NCI-H446 (cell line): ENCODE results near the gene VTI1A.
"Not testable (repeated sequence)": the region's sequence is repeated elsewhere in the genome, so short reads cannot be mapped to it uniquely, and the experiment has no call there.

Experiments used
- DNase-seq, 2 experiments: peaks; one replicate each; lab custom pipeline; 2025; lab: John Stamatoyannopoulos, UW

The VTI1A gene

GRCh38 chr10:112446855-112447619 is at the start of gene VTI1A, which contains the start of gene ZDHHC6:
Gene VTI1A, plus strand, starts transcription at chr10:112447215. Its CDS starts 159 bp downstream, at chr10:112447374.
Gene ZDHHC6, minus strand, starts transcription at chr10:112446914. Its CDS starts 1,478 bp downstream, at chr10:112445436.
- peak; percentile 67 to 68 for DNase-seq

- DNase-seq = no peak
These were observed 49.4 kb upstream of the VTI1A start for GRCh38 chr10:112397592-112397991.

GRCh38 chr10:112402917-112403316 is 44.1 kb upstream of the VTI1A start:
- no peak for DNase-seq

- no peak for DNase-seq
These were observed 42.4 kb upstream of the VTI1A start for GRCh38 chr10:112404617-112405016.

GRCh38 chr10:112406806-112407205 is 40.2 kb upstream of the VTI1A start:
- DNase-seq = not testable (repeated sequence)

- DNase-seq = no peak
These were observed 39.3 kb upstream of the VTI1A start for GRCh38 chr10:112407696-112408095.

- no peak for DNase-seq
These were observed 37.7 kb upstream of the VTI1A start for GRCh38 chr10:112409299-112409698.

GRCh38 chr10:112409755-112410154 is 37.3 kb upstream of the VTI1A start:
- DNase-seq = no peak

- no peak for DNase-seq
These were observed 34.3 kb upstream of the VTI1A start for GRCh38 chr10:112412696-112413095.

GRCh38 chr10:112421731-112422130 is 25.3 kb upstream of the VTI1A start:
- DNase-seq = no peak

- no peak for DNase-seq
These were observed 22.4 kb upstream of the VTI1A start for GRCh38 chr10:112424651-112425050.

- peak in 1 of 2 experiments; percentile 46 for DNase-seq
These were observed 20.9 kb upstream of the VTI1A start for GRCh38 chr10:112426111-112426510.

GRCh38 chr10:112429147-112429546 is 17.9 kb upstream of the VTI1A start:
- no peak for DNase-seq

- no peak for DNase-seq
These were observed 17.3 kb upstream of the VTI1A start for GRCh38 chr10:112429654-112430230.

- no peak for DNase-seq
These were observed 13.9 kb upstream of the VTI1A start for GRCh38 chr10:112433136-112433535.

GRCh38 chr10:112434988-112435619 is 11.9 kb upstream of the VTI1A start:
- DNase-seq = peak in 1 of 2 experiments; percentile 2

GRCh38 chr10:112438356-112438755 is 8.7 kb upstream of the VTI1A start:
- no peak for DNase-seq

GRCh38 chr10:112441520-112441919 is 5.5 kb upstream of the VTI1A start:
- DNase-seq = no peak

- no peak for DNase-seq
These were observed 5.0 kb upstream of the VTI1A start for GRCh38 chr10:112442063-112442462.

- no peak for DNase-seq
These were observed 760 bp upstream of the VTI1A start for GRCh38 chr10:112446055-112446854.

- DNase-seq = no peak
These were observed 559 bp downstream of the VTI1A start for GRCh38 chr10:112447620-112447928.

- no peak for DNase-seq
These were observed 1.9 kb downstream of the VTI1A start for GRCh38 chr10:112448888-112449287.
